NCI-H345 (cell line): ENCODE measurements around the gene PLEKHJ1.

ENCODE experiments used
- DNase-seq: peaks from one replicate; lab custom pipeline; 2025; lab: John Stamatoyannopoulos, UW

PLEKHJ1 gene

DNA sequence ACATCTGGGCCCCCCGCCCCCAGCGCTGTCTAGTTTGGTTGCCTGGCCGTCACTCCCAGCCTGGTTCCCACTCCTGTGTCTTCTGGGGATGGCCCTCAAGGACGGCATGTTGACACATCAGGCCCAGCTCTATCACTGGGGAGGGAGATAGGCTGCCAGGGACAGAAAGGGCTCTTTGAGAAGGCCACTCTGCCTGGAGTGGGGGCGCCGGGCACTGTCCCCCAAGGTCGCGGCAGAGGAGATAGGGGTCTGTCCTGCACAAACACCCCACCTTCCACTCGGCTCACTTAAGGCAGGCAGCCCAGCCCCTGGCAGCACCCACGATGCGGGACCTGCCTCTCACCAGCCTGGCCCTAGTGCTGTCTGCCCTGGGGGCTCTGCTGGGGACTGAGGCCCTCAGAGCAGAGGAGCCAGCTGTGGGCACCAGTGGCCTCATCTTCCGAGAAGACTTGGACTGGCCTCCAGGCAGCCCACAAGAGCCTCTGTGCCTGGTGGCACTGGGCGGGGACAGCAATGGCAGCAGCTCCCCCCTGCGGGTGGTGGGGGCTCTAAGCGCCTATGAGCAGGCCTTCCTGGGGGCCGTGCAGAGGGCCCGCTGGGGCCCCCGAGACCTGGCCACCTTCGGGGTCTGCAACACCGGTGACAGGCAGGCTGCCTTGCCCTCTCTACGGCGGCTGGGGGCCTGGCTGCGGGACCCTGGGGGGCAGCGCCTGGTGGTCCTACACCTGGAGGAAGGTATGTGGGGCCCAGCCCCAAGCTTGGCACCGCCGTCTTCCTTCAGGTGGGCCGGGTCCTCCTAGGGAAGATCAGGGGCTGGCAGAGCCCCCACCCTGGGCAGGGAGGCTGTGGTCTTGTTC is 13.1 kb upstream of the PLEKHJ1 start, which contains the start of gene AMH:
Gene AMH (plus strand): TSS at position 314 of the 857 bp plus-strand sequence. CDS start 10 bp downstream, at position 324.
- DNase-seq: no peak

DNA sequence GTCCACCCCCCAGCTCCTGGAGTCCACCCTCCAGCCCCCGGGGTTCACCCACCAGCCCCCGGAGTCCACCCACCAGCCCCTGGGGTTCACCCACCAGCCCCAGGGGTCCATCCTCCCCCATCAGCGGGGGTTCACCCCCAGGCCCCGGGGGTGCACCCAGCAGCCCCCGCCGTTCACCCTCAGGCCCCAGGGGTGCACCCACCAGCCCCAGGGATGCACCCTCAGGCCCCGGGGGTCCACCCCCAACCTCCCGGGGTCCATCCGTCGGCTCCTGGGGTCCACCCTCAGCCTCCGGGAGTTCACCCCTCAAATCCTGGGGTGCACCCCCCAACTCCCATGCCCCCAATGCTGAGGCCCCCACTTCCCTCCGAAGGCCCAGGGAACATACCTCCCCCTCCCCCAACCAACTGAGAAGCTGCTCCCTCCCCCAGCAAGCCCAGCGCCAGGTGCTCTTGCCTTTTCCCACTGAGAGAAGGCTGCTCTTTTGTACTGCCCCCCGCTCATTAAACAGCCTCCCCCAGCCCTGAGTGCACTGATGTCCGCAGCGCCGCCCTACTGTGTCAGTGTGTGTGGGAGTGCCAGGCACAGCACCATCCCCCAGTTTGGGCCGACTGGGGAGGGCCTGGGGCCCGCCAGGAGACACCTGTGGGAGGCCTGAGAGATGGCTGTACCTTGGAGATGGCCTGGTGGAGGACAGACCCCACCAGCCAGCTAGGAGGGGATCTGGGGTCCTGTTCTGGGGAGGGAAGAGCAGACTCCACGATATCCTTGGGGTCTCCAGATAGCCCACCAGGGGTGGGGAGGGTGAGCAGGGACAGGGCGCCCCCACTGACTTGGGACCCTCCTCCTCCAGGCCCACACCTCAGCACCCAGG is 12.2 kb upstream of the PLEKHJ1 start:
- peak; percentile 65 for DNase-seq

DNA sequence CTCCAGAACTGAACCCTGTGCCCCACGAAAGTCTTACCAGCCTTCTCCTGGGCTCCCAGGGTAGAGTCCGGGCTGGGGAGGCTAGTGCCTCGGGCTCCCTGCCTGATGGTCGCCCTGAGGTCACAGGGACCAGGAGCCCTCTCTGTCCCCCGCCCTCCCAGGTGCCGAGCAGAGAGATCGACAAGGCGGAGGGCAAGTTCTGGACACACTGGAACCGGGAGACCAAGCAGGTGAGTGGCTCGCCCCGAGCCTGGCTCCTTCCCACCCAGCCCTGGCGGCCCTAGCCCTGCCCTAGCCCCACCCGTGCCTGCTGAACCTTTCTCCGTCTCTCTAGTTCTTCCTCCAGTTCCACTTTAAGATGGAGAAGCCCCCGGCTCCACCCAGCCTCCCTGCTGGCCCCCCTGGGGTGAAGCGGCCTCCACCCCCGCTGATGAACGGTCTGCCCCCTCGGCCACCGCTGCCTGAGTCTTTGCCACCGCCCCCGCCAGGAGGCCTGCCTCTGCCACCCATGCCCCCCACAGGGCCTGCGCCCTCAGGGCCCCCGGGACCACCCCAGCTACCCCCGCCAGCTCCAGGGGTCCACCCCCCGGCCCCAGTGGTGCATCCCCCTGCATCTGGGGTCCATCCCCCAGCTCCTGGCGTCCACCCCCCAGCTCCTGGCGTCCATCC is 11.4 kb upstream of the PLEKHJ1 start:
- DNase-seq: no peak

DNA sequence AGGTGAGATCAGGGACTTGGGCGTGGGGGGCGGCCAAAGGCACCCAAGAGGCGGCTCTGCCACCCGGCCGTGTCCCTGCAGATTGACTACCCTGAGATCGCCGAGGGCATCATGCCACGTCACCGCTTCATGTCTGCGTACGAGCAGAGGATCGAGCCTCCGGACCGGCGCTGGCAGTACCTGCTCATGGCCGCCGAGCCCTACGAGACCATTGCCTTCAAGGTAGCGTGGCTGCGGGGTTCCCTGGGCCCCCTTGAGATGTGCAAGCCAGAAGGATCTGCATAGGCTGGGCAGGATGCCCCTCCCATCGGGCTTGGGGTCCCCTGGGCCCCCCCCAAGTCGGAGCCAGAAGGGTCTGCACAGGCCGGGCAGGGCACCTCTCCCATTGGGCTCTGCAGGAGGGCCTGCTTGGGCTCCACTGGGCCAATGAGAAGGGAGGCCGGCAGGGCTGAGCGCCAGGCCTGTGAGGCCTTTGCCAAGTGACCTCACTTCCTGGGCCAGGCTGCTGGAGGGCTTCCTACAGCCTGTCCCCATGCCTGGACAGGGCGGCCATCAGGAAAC is 10.8 kb upstream of the PLEKHJ1 start:
- DNase-seq: no peak

DNA sequence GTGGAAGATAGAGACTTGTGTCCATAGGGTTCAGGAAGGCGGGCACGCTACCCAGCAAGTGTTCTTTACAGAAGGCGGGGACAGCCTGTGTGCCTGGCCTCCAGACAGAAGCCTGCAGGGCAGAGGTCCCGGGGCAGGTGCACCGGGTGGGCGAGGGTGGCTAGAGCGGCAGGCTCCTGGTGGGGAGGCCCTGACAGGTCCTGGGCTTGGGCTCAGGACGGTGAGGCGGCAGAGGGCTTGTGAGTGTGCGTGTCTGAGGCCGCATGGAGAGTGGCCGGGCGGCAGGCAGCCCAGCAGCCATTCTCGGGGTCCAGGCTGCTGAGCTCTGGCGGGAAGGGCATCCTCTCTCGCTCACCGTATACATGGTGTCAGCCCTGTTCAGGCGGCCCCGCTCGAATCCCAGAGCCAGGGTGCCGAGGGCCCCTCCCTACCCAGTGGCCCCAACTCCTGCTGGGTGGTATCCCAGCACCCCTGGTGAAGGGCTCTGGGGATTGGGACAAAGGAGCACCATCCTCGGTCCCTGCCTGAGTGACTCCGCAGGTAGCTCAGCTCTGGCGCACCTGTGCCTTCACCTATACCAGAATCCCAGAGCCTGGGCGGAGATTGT is 10.0 kb upstream of the PLEKHJ1 start:
- DNase-seq: no peak

DNA sequence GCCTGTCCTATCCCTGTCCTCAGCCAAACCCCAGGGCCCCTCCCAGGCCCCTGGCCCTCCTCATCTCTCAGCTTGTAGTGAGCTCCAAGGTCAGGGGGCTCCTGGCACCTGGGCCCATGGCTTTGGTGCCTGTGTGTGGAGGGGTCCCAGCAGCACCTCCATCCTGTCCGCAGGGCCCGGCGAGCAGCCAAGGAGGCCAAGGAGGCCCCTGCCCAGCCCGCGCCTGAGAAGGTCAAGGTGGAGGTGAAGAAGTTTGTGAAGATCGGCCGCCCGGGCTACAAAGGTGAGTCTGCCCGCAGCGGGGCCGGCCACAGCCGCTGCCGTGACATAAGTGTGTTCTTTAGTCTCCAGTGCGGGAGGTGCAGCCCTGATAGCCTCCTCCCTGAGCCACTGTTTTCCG is 9.1 kb upstream of the PLEKHJ1 start:
- no peak for DNase-seq

DNA sequence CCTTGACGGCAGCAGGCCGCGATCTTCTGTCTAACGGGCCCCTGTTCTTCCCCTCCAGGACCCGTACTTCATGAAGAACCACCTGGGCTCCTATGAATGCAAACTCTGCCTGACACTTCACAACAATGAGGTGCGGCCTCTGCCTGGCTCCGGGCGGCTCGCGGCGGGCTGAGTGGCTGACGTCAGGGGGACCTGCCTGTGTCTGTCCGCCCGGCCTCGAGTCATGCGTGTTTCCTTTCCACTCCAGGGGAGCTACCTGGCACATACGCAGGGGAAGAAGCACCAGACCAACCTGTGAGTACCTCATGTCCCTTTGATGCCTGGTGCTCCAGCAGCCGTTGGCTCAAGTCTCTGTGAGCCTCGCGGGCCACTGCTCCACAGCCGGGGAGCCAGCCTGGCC is 8.4 kb upstream of the PLEKHJ1 start:
- DNase-seq: no peak

DNA sequence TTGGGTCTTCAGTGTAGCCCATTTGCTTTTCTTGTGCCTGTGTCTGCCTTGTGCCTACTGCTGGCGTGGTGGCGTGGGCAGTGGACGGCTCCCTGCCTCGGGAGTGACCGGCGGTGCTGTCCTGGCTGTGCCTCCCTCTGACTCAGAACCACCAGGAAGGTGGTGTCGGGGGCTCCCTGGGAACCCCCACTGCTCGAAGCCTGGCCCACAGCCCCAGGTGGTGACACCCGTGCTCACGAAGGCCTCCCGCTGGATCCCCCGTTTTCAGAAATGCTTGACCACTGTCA is 7.9 kb upstream of the PLEKHJ1 start:
- DNase-seq: no peak

DNA sequence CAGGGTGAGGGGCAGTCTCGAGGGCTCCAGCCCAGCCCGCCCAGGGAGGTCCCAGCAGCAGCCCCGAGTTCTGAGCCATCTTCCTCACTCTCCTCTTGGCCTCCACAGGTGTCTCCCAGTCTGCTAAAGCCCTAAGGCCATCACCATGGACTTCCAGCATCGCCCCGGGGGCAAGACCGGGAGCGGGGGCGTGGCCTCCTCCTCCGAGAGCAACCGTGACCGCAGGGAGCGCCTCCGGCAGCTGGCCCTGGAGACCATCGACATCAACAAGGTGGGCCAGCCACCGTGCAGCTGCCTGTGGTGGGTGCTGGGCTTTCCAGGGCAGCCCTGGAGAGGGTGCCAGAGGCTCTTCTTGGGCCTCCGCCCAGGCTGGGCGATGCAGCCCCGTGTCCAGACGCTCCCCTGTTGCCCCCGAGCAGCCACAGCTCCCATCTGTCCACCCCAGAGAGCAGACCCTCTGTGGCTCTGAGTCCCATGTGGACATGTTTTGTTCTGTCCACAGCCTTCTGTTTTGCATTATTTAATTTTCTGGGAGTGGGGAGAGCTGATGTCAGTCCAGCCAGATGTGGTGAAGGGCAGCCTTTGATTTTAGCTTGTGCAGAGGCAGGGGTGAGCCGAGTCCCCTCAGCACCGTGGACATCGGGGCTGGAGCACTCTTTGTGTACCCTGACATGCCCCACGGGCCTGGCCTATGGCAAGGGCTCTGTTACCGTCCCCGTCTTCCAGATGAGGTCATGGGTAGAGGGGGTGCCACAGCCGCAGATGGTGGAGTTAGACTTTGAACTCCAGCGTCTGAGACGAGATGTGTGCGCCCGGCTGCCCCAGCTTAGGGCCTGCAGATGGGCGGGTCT is 7.4 kb upstream of the PLEKHJ1 start:
- DNase-seq: no peak

DNA sequence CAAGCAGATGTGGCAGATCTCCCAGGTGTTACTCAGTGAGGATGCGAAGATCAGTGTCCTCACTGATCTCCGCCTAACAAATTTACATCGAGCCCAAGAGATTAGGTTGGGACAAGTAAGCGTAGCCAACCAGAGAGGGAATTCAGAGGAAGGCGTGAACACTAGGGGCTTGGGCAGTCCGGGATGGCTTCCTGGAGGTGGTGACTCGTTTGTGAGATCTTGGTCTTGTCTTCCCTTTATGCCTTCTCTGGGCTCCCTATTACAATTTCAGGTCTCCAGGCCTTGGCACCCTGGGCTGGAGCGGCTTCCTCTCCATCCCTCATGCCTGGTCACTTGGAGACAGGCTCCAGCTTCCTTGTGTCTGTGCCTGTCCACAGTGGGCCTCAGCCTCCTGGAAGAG is 6.7 kb upstream of the PLEKHJ1 start:
- no peak for DNase-seq

DNA sequence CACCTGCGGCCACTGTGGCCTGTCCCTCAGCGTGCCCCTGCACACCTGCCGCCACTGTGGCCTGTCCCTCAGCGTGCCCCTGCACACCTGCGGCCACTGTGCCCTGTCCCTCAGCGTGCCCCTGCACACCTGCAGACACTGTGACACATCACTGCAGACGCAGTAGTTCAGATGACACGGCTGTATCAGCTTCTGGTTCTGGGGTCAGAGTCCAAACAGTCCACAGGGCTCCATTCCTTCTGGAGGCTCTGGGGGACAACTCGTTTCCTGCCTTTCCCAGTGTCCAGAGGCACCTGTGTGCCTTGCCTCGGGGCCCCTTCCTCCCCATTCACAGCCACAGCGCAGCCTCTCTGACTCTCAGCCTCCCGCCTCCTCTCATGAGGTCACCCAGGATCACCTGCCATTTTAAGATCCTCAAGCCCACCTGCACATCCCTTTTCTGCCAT is 6.0 kb upstream of the PLEKHJ1 start:
- no peak for DNase-seq

DNA sequence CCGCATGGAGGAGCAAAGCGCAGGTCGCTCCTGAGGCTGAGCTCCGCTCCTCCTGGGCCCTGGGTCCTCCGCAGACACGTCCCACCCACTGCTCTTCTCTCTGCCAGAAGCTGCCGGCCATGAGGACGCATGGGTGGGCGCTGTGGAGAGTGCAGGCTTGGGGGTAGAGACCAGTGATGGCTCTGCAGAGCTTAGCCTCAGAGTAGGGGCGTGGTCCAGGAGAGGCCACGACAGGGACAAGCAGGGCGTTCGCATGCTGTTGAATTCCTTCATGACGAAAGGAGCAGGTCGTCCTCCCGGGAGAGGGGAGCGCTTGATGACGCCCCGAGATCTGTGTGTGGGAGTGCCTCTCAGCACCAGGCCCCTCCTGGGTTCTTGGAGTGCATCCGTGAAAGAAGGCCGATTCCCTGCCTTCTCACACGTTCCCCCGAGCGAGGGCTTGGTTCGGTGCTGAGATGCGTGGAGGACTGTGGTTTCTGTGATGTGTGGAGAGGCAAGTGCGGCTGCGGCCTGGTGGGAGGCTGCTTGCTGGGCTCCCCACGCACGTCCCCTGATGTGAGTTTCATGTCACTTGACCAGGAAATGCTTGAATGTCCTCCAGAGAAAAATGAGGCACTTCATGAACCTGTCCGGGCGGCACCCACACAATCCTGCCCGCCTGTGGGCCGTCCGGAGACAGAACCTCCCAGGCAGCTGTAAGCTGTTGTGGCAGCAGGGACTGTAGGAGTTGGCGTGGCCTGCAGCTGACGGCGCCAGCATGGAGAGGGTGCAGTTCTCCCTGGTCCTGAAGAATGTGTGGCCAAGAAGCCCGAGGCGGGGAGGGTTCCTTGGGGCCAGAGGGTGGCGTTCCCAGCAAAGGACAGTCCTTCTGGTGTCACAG is 5.0 kb upstream of the PLEKHJ1 start:
- no peak for DNase-seq

DNA sequence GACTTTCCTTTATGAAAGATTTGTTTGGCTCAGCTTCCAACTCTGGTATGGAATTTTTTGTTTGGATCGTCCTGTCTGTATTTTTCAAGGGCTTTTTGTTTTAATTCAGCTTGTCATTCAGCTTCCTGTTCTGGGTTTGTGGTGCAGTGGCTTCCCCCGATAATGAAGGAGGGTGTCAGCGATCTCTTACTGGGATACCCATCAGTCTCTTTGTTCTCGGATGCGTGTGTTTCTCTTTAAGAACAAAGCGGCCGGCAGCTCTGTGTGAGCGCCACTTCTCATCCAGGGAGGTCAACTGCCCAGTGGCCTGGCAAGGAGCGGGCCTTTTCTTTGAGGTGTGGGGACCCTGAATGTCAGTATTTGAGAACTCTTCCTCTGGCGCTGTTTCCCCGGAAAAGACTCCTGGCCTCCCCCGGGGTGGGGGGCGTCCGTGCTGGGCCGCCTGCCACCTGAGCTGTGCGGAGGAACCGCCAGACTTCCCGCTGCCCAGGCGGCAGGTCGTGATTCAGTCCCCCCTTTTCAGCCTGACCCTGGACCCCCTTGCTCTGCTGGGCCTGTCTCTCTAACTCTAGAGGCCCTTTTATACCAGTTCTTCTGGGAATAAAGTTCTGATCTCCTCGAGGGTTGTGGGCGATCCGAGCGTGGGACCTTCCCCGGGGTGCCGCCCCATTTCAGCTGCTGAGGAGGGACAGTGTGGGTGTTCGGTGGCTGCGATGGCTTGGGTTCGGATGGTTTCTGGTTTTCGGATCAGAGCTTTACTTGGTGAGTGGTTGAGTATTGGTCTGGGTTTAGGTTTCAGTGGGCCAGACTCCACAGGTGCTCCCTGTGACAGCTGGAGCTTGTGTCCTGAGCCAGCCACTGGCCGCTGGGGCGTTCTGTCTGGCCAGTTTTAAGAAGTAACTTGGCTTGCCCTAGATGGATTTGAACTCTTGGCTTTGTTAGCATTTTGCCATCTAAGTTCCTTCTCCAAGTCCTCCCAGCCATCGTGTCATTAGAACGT is 3.9 kb upstream of the PLEKHJ1 start:
- DNase-seq: no peak

DNA sequence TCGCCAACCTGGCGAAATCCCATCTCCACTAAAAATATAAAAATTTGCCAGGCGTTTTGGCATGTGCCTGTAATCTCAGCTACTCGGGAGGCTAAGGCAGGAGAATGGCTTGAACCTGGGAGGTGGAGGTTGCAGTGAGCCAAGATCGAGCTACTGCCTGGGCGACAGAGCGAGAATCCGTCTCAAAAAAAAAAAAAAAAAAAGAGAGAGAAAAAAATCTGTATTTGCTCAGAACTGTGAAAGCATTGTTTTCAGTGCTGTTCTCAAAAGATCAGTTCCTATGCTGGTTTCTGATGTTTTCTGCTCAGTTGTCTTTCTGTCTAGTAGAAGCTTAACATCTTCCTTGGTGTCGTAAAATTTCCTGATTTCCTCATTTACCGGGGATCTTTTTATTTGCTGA is 3.0 kb upstream of the PLEKHJ1 start:
- DNase-seq: no peak

DNA sequence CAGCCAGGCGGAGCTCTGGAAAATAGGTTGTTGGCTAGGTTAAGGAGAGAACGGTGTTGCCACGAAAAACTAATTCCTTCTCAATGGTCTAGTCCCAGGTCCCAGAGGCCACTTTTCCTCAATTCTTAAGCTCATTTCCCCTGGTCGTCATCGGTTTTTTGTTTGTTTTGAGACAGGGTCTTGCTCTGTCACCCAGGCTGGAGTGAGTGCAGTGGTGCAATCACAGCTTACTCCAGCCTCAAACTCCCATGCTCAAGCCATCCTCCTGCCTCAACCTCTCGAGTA is 1.7 kb upstream of the PLEKHJ1 start:
- no peak for DNase-seq

DNA sequence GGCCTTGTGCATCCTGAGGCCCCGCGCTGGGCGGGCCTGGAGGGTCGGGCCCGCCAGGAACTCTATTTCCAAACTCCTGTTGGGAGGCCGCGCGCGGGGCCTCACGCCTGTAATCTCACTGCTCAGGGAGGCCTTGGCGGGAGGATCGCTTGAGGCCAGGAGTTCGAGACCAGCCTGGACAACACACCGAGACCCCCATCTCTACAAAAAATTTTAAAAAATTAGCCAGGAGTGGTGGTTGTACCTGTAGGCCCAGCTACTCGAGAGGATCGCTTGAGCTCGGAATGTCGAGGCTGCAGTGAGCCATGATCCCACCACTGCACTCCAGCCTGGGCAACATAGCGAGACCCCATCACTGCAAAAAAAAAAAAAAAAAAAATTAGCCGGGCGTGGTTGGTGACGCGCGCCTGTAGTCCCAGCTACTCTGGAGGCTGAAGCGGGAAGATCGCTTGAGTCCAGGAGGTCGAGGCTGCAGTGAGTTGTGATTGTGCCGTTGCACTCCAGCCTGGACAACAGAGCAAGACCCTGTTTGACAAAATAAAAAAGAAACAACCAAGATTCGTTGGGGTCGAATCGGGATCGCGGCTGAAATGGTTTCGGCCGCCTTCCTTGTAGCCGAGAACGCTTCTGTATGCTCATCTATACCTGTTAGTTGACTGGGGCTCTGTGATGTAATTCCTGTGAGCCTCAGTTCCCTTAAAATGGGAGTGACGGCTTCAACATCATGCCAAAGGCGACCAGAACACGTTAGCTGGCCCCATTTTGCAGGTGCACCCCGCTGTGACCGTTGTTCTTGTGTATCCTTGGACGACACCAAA is 1.1 kb upstream of the PLEKHJ1 start:
- DNase-seq: no peak

DNA sequence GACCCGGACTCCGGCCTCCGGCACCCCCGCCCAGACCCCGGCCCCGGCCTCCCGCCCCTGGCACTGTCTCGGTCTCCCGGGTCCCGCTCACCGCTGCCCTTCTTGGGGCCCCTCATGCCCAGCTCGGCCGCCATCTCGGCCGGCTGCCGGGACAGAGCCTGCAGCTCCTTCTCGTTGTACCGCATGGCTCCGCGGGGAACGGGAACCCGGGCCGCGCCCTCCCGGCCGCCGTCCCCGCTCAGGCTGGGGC is 140 bp downstream of the PLEKHJ1 start:
- DNase-seq: no peak

DNA sequence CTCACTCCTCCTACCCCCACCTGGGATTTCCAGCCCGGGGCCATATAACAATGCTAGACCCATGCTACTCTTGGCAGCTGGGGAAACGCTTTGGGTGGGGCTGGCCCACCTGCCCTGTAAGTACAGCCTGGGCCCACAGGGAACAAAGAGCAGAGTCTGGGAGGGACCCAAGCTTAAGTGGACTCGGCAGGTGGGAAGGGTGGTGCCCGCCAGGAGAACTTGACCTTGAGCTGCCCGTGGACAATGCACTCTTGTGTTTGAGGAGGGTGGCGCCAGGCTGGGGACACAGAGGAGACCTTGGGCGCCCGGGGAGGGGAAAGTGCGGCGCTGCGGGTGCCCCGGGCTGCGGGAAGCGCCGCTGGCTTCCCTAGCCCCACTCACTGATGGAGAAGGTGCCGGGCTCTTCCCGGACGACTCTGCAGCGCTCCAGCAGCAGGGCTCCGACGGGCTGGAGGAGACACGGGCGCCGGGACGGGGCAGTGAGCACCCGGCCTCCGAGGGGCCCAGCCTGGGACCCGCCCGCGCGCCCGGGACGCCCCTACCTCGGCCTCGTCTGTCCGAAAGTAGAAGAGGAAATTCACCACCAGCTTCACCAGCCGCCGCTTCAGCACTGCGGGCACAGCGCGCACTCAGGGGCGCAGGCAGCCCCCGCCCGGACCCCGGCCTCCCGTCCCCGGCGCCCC is 607 bp downstream of the PLEKHJ1 start:
- DNase-seq: peak; percentile 92
